Jurkat, Clone E6-1 (cell line): ENCODE measurements around the gene PTCD2.

ENCODE experiments used
- DNase-seq: peaks from one replicate; pipeline ENCODE4 v3.0.0-alpha.2; 2011; ENCODE audit warnings: low read depth, low spot score
- H3K4me3 ChIP-seq: 2 replicates; pipeline ENCODE4 v1.5.1; 2011; ENCODE audit warnings: mild to moderate bottlenecking, low read length, control low read depth, moderate library complexity

PTCD2 gene

DNA sequence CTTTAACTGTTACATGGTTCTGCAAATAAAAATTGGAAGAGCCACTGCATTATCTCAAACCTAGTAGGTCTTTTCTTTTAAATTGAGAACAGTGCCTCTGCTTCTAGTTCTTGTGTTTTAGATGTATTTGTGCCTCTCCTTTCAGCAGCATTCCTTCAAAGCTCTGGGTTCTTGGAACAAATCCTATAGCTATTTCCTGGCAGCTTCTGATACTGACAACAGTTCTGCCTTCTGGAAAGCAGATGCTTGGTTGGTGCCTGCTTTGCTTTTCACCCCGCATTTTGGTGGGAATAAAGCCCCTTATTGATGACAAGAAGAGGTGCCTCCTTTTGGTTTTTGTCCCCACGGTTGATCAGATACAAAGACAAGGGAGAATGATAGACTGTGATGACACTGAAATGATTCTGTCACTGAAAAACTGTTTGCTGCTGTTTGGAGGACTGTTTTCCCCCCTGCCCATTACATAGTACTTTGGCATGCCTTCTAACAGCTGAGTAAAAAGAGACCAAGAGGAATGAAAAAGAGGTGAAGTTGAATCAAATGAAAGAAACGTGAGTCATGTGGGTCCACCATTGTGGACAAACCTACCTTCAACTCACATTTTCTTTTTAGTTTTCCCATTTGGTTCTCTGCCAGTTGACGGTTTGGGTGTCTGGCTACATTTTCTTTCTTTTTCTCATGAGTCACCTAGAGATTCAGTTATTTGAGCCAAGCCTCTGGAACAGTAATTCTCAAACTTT, 5.6 kb downstream of the PTCD2 start:
- DNase-seq, result no peak
- no peak overlapping the region for H3K4me3 ChIP-seq

DNA sequence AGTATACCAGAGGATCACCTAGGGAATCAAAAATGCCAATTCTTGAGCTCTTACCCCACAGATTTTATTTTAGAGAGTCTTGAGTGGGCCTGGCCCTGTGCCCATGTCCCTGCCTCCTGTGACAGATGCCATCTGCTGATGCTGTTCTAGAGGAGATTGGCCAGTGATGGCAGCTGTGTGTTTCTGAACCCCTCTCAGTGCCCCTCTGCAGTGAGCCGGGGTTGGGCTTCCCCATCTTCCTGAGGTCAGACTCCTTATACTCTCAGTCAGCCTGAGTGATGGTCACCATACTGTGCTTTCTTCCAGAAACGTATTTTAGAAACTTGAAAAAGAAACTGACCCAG, 6.1 kb downstream of the PTCD2 start:
- no peak for DNase-seq
- H3K4me3 ChIP-seq, result no peak overlapping the region

DNA sequence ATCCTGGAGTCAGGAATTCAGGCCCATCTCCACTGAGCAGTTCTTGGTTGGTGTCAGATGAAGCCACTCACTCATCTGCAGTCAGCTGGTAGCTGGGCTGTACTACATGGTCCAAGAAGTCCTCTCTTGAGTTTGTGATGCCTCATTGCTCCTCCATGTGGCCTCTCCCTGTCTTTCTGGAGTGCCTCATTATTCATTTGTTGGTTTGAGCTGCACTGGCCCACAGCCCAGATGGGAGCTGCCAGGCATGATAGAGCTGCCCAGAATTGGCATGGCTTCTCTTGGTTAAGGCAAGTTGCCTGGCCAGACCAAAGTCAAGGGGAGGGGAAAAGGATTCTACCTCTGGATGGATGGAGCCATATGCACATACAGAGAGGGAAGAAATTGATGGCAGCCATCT, 8.0 kb downstream of the PTCD2 start:
- DNase-seq, result no peak

DNA sequence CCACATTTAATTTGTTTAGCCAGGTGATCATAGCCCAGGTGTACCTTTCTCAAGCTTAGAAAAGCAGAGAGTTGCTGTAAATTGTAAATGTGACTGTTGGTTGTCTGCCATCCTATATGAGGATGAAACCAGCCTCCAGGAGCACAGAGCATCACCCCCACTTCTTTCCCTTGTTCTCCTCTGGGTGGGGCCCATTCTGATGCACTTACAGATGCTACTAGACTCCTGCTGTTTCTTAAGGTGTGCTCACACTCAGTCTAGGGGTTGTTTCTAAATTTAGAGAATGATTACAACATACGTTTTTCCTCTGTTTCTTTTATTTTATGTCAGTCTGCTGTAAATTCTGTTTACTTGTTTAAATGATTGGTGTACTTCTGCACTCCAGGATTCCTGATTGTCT, 10.5 kb downstream of the PTCD2 start:
- no peak overlapping the region for H3K4me3 ChIP-seq
- no peak for DNase-seq

More for the DNA sequence above, 8.0 kb downstream of the PTCD2 start:
- no peak overlapping the region for H3K4me3 ChIP-seq

DNA sequence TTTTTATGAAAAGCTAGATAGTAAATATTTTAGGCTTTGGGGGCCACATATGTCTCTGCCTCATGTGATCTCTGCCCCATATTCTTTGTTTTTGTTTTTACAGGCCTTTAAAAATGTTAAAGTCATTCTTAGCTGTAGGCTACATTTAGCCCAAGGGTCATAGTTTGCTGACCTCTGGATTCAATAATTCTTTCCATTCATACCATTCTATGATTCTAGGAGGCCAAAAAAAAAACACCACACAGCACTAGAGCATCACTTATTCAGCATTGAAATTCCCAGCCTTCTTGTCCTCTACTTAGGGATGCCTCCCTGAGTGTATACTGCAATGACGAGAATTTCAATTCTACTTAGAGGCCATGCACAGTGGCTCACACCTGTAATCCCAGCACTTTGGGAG, 17.0 kb downstream of the PTCD2 start:
- H3K4me3 ChIP-seq, result no peak overlapping the region
- no peak for DNase-seq

DNA sequence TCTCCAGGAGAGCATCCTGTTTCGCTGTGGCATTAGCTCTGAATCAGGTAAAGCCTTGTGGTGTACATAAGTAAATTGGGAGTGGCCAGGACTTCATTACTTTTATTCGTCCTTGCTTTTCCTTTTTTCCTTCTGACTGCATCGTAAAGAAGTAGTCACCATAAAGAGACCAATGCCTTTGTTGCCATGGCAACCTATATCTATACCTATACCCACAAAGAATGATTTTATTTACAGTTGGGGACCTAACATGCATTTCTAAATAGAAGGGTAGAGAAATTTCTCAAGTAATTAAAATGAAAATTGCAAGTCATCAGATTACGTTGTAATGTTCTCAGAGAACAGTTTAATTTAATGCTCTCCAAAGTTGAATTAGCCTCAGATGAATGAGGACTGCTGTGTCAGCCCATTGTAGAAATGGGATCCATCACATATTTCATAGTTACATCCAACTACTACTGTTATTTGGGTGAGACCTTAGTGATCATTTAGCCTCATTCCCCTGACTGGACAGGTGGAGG, 18.6 kb downstream of the PTCD2 start:
- DNase-seq, result no peak
- H3K4me3 ChIP-seq, result no peak overlapping the region

DNA sequence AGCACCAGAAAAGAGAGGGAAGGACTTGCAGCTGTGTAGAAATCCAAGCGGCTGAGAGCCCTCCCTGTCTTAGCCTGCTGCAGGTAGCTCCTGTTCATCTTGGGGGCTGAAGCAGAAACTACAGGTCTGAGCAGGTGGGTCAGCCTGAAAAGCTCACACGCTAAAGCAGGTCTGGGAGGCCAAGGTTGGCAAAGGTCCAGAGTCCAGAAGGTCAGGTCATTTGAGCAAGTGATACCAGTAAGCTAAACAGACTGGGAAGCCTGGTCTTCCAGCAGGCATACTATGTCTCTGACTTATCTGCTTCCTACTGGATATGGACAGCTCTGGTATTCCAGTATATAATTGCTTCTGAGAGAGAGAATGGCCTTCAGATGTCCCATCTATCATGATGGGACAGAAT, 26.2 kb downstream of the PTCD2 start:
- no peak for DNase-seq
- no peak overlapping the region for H3K4me3 ChIP-seq

DNA sequence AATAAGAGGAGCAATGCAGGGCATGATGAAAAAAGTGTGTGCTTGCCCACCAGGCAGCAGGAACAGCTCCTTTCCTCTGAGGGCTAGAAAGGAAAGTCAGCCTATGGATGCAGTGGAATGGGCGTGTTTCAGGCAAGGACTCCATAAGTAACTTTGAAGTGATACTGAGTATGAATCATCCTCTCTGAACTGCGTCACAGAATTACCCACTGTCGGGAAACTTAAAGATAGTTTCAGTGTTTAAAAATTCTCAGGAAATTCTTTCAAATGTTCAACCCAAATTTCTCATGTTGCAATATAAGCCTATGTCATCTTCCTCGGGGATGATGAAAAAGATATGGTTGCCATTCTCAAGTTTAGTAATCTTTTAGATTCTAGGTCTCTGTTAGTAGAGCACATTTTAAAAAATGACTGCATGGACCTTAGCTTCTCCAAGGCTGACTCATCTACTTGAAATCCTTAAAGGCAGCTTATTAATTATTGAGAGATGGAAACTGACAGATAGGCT, 27.7 kb downstream of the PTCD2 start:
- DNase-seq, result no peak

DNA sequence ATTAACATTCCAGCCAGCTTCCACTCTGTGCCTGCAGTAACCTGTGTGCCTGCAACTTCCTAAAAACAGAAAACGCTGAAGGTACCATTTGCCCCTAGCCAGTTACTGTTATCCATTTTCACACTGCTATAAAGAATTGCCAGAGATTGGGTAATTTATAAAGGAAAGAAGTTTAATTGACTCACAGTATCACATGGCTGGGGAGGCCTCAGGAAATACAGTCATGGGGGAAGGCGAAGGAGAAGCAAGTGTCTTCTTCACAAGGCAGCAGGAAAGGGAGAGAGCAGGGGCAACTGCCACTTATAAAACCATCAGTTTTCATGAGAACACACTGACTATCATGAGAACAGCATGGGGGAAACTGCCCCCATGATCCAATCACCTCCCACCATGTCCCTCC, 31.2 kb downstream of the PTCD2 start:
- no peak overlapping the region for H3K4me3 ChIP-seq
- no peak for DNase-seq

More for the DNA sequence above, 27.7 kb downstream of the PTCD2 start:
- H3K4me3 ChIP-seq, result no peak overlapping the region

DNA sequence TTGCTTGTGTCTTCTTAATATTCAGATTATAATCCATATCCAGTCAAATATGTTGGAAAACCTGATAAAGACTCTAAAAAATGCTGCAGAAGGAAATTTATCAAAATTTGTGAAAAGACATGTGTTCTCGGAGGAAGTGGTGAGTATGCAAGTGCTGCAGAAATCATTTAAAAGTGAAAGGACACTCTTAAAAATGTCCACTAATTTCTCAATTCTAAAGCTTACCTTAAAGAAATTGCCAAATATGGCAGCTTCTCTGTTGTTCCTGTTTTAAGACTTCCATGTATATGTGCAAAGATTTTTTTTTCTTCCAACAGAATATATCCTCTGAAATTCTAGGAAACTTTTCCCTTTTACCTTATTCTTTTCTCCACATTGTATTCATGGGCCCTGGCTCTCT, 32.4 kb downstream of the PTCD2 start:
- DNase-seq, result no peak

DNA sequence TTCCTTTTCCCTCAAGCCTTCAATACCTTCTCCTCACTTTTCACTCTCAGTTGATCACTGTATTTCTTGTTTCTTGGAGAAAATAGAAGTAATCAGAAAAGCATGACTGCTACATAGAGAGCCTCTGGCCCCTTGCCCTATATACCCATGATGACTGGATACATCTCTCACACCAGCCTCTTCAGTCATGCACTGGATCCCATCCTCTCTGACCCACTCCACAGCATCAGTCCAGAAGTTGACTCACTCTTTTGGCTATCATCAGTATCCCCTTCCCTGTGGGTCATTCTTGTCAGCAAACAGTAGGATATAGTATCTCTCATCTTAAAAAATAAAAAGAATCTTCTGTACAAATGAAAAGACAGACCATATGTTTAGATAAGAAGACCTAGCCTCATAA, 32.9 kb downstream of the PTCD2 start:
- DNase-seq, result no peak
- H3K4me3 ChIP-seq, result no peak overlapping the region

More for the DNA sequence above, 32.4 kb downstream of the PTCD2 start:
- no peak overlapping the region for H3K4me3 ChIP-seq

DNA sequence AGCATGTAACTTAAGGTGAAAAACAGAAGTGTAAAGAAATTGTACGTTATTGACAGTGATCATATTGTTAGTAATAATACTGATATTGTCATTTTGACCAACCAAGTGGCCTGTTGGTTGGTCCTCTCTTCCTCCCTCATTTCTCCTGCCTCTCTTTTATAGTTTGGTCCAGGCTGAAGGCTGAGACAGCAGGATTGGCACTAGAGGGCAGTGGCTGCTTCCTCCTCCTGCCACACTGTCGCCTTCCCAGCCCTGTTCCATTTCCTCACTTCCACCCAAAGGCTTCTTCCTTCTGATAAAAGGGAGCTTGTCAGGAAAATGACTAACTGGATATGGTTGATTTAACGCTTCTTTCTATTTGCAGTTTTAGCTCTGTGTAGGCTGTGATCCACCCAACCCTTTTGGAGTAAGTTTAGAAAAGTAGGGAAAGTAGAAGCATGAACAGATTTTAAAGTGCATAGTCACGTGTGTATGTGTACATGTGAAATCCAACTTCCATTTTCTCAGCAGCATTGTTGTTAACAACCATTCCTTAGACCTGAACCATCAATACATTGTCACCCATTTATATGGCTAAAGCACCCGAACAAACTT, 35.6 kb downstream of the PTCD2 start:
- DNase-seq, result no peak
- no peak overlapping the region for H3K4me3 ChIP-seq

DNA sequence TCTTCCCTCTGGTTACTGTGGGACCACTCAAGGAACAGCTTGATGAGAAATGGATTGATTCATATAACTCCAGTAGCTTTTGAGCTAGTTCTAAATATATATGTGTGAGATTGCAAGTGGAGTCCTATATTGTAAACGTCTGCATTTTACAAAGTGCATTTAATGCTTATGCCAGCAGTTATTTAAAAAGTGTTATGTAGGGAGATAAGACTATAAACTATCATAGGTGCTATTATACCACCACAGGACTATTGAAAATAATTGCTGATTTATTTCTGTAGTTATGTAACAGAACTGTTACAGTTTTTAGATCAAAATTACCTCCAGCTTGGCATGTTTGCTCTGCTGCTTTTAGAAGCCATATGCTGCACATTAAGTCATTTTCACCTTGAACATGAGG, 36.2 kb downstream of the PTCD2 start:
- DNase-seq, result no peak
- H3K4me3 ChIP-seq, result no peak overlapping the region

DNA sequence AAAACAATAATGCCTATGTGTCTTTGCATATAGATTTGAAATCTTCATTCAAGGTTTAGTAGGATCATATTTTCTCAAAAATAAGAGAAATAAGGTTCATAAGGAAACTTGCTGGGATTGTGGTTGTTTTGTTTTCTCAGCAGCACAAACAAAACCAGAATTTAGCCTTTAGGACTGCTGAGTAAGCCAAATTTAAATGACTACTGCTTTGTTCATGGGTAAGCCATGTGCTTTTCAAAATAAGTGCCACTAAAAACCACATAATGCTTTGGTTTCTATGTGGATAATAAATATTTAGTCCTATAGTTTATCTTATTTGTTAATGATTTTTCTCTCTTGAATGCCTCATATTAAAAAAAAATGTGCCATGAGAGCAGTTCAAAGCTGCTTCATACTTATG, 38.8 kb downstream of the PTCD2 start:
- no peak overlapping the region for H3K4me3 ChIP-seq
- no peak for DNase-seq

DNA sequence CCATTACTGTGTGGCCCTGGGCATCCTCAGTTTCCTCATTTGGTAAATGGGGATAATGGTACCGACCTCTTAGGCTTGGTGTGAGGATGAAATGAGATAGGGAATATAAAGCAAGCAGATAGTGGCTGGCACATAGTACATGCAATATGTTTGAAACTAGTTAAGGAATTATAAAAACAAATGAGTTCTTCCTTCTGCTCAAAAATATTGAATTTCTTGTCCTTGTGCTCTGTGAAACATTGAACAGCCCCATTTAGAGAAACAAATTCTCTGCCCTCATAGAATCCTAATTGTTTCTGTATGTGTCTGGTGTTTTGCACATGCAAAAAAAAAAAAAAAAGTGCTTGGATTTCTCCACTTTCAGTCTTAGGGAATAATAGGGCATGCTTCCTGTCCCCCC, 39.7 kb downstream of the PTCD2 start:
- no peak for DNase-seq
- no peak overlapping the region for H3K4me3 ChIP-seq

DNA sequence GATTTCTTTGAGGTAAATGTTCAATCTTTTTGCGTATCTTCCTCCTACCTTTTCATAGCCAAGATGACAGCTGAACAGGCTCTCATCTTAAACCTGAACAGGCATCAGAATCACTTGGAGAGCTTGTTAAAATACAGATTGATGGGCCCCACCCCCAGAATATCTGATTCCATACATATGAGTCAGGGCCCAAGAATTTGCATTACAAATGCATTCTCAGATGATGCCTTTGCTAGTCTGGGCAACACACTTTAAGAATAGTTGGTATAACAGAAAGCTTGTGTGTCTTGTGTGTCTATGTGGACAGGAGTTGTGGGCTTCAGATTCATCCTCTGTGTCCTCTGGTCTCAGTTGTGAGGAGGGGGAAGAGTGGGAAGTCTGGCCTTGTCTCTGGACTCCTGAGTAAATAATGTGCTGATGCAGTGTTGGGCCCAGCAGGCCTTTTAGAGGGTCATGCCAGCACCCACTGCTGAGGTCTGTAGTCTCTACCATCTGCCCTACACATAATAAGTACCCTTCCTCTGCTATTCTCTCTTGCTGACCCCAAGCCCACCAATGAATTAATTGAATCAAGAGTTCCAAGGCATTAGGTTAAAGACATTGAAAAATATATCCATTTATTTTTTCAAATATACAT, 43.1 kb downstream of the PTCD2 start:
- no peak for DNase-seq
- H3K4me3 ChIP-seq, result no peak overlapping the region

DNA sequence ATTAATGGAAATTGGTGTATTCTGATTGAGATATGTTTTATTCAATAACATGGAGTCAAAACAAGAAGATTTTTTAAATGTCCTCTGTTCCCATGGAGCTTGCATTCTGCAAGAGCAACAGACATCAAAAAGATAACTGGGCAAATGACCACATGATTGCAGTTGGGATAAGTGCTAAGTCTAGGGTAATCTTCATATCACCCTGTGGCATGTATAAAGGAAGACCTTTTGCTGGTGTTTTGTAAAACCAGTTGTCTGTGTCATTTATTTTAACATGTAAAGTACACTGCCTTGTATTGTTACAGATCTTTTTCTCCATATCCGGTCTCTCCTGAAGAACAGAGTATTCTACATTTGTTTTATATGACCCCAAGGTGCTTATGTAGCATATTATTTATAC, 44.0 kb downstream of the PTCD2 start:
- H3K4me3 ChIP-seq, result no peak overlapping the region
- DNase-seq, result no peak

DNA sequence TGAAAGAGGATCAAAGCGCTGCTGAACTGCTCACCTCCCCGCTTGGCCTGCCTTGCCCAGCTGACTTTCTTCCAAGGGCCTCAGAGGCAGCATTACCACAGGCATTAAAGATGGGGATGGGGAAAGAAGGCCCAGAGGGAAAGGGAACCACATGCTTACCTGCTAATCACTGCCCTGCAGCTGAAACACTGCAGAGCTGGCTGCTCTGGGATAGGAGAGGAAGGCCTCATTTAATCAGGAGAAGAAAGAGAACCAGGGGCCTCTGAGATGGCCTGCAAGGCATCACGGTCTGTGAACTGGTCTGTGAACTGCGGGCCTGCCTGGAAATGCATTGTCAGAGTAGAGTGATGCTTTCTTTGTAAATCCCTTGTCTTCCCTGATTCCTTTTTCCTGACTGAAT, 44.8 kb downstream of the PTCD2 start:
- no peak overlapping the region for H3K4me3 ChIP-seq
- no peak for DNase-seq

DNA sequence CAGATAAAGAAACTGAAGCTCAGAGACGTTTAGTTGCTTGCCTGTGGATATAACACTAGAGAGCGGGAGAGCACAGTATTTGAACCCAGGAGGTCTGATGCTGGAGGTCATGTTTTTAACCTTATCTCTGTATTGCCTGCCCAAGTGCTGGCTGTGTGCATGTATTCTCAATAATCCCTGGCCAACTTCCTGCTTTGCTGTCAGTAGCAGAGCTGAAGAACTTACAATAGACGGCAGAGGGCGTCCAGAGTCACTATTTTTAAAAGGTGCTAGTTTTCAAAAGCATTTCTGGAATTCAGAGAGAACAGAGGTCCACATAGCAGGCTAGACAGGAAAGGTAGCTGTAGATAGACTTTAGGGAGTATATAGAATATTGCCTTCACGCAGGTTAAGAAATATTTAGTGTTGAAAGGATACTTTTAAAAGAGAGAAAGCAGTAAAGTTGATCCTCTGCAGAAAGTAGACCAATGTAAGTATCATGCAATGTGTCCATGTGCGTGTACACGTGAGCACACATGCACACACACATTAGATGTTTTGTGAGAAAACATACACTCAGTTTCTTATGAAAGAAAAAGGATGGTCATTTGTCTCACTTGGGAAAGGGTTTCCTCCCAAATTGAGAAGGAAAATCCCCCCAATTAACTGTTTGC, 46.3 kb downstream of the PTCD2 start:
- DNase-seq, result peak; percentile 58
- H3K4me3 ChIP-seq, result no peak overlapping the region

DNA sequence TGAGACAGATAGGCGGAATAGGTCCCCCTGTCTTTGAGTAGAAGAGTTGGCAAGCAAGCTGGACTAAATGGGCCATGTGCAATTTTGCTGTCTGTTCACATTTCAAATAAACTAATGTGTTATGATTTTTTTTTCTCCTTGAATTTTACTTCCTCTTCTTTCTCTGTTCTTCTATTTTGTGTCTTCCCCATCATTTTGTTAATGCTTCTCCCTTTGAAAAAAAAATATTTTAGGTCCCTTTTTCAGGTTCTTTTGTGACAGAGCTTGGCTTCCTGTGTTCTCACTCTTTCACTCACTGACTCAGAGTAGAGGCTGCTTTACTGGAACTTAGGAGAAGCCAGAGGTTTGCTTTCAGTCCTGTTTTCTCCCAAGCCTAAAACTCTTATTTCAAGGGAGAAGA, 48.1 kb downstream of the PTCD2 start:
- no peak overlapping the region for H3K4me3 ChIP-seq
- DNase-seq, result no peak
